Measurements from ENCODE around the gene DOK1. TPM values are rescaled to one million over a fixed set of nuclear protein-coding genes. Genes with fewer than 3 reads are reported as not detected.

Gene DOK1
- polyA plus RNA-seq, 3 donors: 10.1 to 11.0 (median 10.5) TPM

GRCh38 chr2:74593826-74594772, 39.6 kb downstream of the DOK1 start:
- no peak for DNase-seq

- no peak for DNase-seq
Observed at GRCh38 chr2:74596584-74596983, 42.1 kb downstream of the DOK1 start.

GRCh38 chr2:74597410-74597809, 42.9 kb downstream of the DOK1 start:
- DNase-seq: no peak

GRCh38 chr2:74599676-74600075, 45.2 kb downstream of the DOK1 start:
- DNase-seq: no peak

- no peak for DNase-seq
Observed at GRCh38 chr2:74602586-74603281, 48.2 kb downstream of the DOK1 start.

GRCh38 chr2:74603282-74604000, 48.9 kb downstream of the DOK1 start:
- DNase-seq: no peak

GRCh38 chr2:74606927-74607326, 52.4 kb downstream of the DOK1 start:
- no peak for DNase-seq

Other genes with a start within 250 kb of the DOK1 start
- gene SLC4A5, start 211.3 kb upstream of the DOK1 start, polyA plus RNA-seq (ENCODE audit: insufficient read length in 3 of 3): 1 to 10 TPM; 1.9 to 5.6 (median 3.4) TPM
- 100 to 1,000 TPM; 157 to 179 (median 167) TPM for gene DCTN1, start 174.4 kb upstream of the DOK1 start, polyA plus RNA-seq (ENCODE audit: insufficient read length in 3 of 3)
- 1 to 10 TPM; 8.4 to 9.2 (median 8.5) TPM for gene C2orf81, start 133.1 kb upstream of the DOK1 start, polyA plus RNA-seq (ENCODE audit: insufficient read length in 3 of 3)
- 10 to 100 TPM; 38.6 to 44.6 (median 43.7) TPM for gene WDR54, start 133.0 kb upstream of the DOK1 start, polyA plus RNA-seq (ENCODE audit: insufficient read length in 3 of 3)
- 10 to 100 TPM; 77.2 to 92.8 (median 82.4) TPM for gene RTKN, start 112.8 kb upstream of the DOK1 start, polyA plus RNA-seq (ENCODE audit: insufficient read length in 3 of 3)
- 10 to 100 TPM; 26.5 to 38.9 (median 28.7) TPM for gene INO80B, start 99.6 kb upstream of the DOK1 start, polyA plus RNA-seq (ENCODE audit: insufficient read length in 3 of 3)
- 100 to 1,000 TPM; 126 to 130 (median 127) TPM for gene WBP1, start 96.3 kb upstream of the DOK1 start, polyA plus RNA-seq (ENCODE audit: insufficient read length in 3 of 3)
- gene MOGS, start 89.3 kb upstream of the DOK1 start, polyA plus RNA-seq (ENCODE audit: insufficient read length in 3 of 3): 10 to 100 TPM; 48.8 to 60.1 (median 49.3) TPM
- 10 to 100 TPM; 52.0 to 74.4 (median 62.3) TPM for gene MRPL53, start 82.0 kb upstream of the DOK1 start, polyA plus RNA-seq (ENCODE audit: insufficient read length in 3 of 3)
- 10 to 100 TPM; 10.2 to 18.6 (median 17.1) TPM for gene CCDC142, start 71.7 kb upstream of the DOK1 start, polyA plus RNA-seq (ENCODE audit: insufficient read length in 3 of 3)
- 10 to 100 TPM; 29.3 to 36.0 (median 34.1) TPM for gene TTC31, start 71.6 kb upstream of the DOK1 start, polyA plus RNA-seq (ENCODE audit: insufficient read length in 3 of 3)
- gene LBX2, start 55.1 kb upstream of the DOK1 start, polyA plus RNA-seq (ENCODE audit: insufficient read length in 3 of 3): 1 to 10 TPM; 3.1 to 7.9 (median 3.9) TPM
- gene PCGF1, start 47.0 kb upstream of the DOK1 start, polyA plus RNA-seq (ENCODE audit: insufficient read length in 3 of 3): 10 to 100 TPM; 25.2 to 29.2 (median 27.8) TPM
- gene TLX2, start 40.3 kb upstream of the DOK1 start, polyA plus RNA-seq (ENCODE audit: insufficient read length in 3 of 3): under 1 TPM; 0.06 to 0.17 (median 0.13) TPM
- under 1 TPM; 0.21 to 0.57 (median 0.43) TPM for gene DQX1, start 28.5 kb upstream of the DOK1 start, polyA plus RNA-seq (ENCODE audit: insufficient read length in 3 of 3)
- 100 to 1,000 TPM; 106 to 113 (median 110) TPM for gene AUP1, start 25.0 kb upstream of the DOK1 start, polyA plus RNA-seq (ENCODE audit: insufficient read length in 3 of 3)
- gene HTRA2, start 24.8 kb upstream of the DOK1 start, polyA plus RNA-seq (ENCODE audit: insufficient read length in 3 of 3): 10 to 100 TPM; 34.8 to 37.9 (median 37.0) TPM
- gene LOXL3, start 778 bp upstream of the DOK1 start, polyA plus RNA-seq (ENCODE audit: insufficient read length in 3 of 3): 10 to 100 TPM; 10.1 to 11.4 (median 11.4) TPM
- 1 to 10 TPM in 1 of 3 donors, under 1 TPM in 2; 0.61 to 1.1 (median 0.75) TPM for gene M1AP, start 93.6 kb downstream of the DOK1 start, polyA plus RNA-seq (ENCODE audit: insufficient read length in 3 of 3)
- gene SEMA4F, start 99.5 kb downstream of the DOK1 start, polyA plus RNA-seq (ENCODE audit: insufficient read length in 3 of 3): 1 to 10 TPM; 6.8 to 8.7 (median 7.4) TPM

Data from renal pelvis (tissue), 4 donors.